Left ventricle myocardium superior (tissue), 1 donor: ENCODE results near the gene ATG13. TPM values are rescaled to one million over a fixed set of nuclear protein-coding genes. Genes with fewer than 3 reads are reported as not detected.
"Not testable (repeated sequence)": the region's sequence is repeated elsewhere in the genome, so short reads cannot be mapped to it uniquely, and the experiment has no call there.

ENCODE experiments used
- ATAC-seq: fragments of 200-7000 bp; cut with Tn5 transposase; one replicate; pipeline ENCODE4 v1.9.1; 2020; ENCODE audit warnings: mild to moderate bottlenecking, moderate library complexity
- DNase-seq: peaks from one replicate; pipeline ENCODE4 v3.0.0-alpha.2; 2020
- intact Hi-C: fragments of 100-400 bp; cut with micrococcal nuclease; formaldehyde crosslinking; loops from one replicate; pipeline ENCODE4 v1.11.0; 2022
- total RNA-seq: library from RNA; stranded (reverse); fragmentation: NEBNext Ultra II Directional; extraction: Animal tissue kit (Norgen Biotek cat#: 25700); gene quantifications from one replicate; pipeline ENCODE4 v1.2.1, GENCODE V29; 2021
- donor health status: DM: no; HTN: yes; CAD: no; lungs with severe emphysema.

ATG13 gene
- total RNA-seq, 1 donor from 2014 or later = 34.4 TPM

DNA sequence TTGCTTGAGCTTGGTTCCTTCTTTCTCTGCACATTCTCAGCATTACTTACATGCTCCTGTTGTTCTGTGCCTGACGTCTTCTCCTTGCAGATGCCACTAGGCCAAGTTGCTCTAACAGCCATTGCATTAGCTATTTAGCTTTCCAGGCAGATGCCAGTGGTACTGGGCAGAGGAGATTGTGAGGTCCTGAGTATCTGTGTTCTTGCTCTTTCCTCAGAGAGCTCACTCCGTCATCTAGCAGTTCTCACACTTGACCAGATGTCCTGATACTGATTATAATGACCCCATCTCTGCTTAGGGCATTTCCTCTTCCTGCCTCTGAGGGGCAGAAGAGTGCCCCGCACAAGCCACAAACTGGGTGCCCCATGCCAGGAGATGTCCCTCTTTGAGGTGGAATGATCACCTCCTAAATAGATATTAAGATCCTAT is 52.4 kb downstream of the ATG13 start:
- intact Hi-C loops = no loop called here
- ATAC-seq = no peak
- DNase-seq = no peak

DNA sequence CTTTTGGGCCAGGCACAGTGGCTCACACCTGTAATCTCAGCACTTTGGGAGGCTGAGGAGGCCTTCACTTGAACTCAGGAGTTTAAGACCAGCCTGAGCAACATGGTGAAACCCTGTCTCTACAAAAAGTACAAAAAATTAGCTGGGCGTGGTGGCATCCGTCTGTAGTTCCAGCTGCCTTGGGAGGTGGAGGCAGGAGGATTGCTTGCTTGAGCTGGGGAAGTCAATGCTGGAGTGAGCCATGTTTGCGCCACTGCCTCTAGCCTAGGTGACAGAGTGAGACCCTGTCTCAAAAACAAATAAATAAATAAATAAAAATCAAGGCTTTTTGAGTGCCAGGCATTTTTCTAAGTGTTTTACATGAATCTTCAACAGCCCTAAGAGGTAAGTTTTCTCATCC is 53.2 kb downstream of the ATG13 start:
- ATAC-seq, intact Hi-C loops, DNase-seq: not testable (repeated sequence)

GRCh38 chr11:46671958-46672315 is 54.6 kb downstream of the ATG13 start:
- intact Hi-C loops = no loop called here
- DNase-seq (no peak), ATAC-seq (no peak)

GRCh38 chr11:46672381-46672839 is 55.1 kb downstream of the ATG13 start:
- intact Hi-C loops = no loop called here
- ATAC-seq = no peak
- DNase-seq = no peak

DNA sequence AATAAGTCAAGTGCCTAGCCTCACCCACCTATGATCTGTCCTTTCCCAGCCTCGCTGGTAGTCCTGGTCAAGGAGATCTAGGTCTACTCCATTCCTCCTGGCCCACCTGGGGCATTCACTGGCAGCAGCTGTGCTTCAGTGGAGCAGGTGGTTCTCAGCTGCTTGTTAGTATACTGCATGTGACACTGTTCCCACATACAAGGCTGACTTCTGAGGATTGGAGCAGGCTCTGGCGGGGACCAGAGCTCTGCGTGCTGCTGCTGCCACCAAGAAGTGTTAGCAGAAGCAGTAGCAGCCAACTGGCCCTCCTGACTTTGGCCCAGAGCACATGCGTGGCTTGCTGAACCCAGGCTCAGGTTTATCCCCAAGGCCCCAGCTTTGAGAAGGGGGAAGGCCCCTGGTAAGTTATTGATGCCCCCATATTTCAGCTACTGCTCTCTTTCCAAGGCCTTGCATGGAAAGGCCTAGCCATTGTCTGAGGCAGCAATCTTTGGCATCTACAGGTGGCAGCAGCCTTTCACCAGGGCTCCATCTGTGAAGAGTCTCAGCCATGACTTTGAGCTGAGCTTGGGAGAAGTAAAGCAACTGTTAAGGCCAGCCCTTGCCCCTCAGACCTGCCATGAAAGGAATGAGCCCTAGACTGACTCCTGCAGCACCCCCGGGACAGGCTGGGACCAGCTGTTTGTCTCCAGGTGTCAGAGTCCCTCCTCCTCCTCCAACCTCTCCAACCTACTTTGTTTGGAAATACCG is 56.5 kb downstream of the ATG13 start:
- ATAC-seq (peak; percentile 4), DNase-seq (no peak)
- intact Hi-C loops = no loop called here

DNA sequence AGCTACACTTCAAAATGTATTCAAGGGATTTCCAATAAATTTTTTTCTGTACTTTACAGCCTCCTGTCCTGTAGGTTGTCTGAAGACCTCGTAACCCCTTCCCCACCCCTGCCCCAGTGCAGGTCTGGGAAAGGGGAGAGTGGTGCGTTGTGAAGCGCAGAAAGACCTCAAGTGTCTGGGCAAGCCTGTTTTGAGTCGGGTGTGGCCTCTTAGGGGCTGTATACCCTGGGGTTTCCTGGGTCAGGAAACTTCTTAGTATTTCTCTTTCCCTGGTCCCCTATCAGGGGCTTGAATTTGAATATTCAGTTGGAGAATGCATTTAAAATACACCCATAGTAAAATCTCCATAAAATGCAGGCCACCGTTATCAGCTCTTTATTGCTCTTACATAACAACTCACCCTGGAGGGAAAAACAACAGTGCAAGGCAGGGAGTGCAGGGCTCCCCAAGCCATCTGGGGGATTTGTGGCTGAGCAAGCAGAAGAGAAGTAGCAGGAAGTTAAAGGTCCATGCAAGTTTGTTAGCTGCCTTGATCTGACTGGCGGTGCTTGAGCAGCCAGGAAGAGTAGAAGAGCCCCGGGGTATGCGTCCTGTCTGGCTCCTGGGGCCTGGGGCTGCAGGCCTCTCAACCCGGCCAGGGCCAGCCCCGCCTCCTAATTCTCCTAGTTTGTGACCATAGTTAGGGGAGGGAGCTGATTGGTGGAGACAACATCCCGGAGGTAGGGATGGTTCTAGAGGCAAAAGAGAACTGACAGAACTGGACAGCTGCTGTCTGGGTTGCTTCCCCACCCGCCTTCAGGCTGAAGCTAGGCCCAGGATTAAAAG is 57.3 kb downstream of the ATG13 start:
- ATAC-seq (peak; percentile 52), DNase-seq (peak; percentile 68)
- intact Hi-C loops = no loop called here

DNA sequence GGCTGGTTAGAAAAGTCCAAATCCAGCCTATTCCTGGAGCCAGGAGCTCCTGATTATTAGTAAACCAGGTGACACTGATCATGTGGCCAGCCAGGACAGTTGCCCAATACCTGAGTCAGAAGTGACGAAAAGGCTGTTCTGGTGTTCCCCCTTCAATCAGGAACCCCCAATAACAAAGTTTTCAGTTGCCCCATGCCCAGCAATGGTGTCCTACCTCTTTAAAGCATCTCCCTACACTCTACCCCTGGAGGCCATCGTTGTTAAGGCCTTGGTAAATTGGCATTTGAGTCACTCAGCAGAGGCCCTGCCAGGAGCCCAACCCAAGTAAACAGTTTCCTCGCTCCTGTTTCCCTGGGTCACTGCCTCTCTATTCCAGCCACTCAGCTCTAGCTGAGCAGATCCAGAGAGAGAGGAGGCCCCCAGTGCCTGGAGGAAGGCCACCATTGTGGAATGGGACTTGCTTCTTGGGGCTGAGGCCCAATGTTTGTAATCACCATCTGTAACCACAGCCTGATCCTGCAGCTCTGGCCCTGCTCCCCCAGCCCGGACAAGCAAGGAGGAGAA is 58.0 kb downstream of the ATG13 start:
- ATAC-seq (peak; percentile 73), DNase-seq (peak; percentile 64)
- intact Hi-C loops = no loop called here

GRCh38 chr11:46675949-46676348 is 58.6 kb downstream of the ATG13 start:
- intact Hi-C loops = no loop called here
- no peak for ATAC-seq
- no peak for DNase-seq

DNA sequence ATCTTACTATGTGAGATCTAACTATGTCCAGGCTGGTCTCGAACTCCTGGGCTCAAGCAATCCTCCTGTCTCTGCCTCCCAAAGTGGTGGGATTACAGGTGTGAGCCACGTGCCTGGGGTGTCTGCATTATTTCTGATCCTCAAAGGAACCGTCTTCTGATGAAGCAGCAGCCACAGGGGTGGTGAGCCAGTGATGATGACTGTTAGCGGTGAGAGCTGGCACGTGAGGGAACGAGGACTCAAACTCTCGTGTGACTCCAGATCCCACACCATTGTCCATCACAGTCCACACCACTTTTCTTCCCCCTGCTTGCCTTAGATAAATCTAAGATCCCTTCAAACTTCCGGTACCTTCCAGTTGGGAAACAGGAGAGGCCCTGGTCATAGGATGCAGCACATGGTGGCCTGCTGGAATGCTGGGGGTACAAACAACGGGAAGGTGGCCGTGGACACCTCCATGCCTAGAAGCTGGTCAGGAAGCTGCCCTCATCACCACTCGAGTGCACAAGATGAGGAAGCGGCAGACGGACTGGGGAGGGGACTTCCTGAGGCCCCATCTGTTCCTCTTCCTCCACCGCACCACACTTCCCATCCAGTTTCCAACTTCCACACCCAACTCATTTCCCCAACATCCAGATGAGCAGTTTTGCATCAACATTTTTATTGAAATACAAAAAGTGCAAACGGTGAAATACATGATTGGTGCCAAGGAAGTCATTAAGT is 59.2 kb downstream of the ATG13 start:
- DNase-seq (no peak), ATAC-seq (no peak)
- intact Hi-C loops = no loop called here

- intact Hi-C loops = no loop called here
- no peak for ATAC-seq
Observed at GRCh38 chr11:46677169-46677568, 59.8 kb downstream of the ATG13 start.

DNA sequence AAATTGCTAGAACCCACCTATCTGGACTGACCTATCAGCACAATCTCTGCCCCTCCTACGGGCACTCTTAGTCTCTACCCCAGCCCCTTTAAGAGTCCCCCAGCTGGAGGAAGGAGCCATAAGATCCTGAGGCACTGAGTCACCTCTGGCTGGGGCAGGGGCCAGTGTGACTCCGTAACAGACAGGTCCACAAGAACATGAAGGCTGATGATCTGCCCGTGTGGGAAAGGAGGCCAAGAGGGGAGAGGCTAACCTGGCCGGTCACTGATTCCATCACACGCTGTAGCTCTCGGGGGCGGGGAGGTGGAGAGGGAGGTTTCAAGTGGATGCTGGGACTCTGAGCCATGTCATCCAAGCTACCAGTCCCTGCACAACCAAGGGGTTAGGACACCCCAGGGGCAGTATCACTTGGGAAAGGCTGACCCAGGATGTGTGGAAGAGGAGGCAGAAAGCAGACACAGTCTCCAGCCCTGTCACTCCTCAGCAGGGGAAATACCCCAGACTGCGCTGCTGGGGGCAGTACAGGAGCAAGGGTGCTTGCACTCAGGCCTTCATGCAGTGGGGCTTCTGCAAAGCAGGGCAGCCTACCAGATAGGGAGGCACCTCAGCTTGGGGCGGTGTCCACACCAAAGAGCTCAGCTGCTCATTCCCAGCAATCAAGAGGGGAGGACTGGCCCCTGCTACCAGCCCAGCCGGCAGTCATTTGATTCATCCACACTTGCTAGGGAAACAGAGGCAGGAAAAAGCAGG is 60.8 kb downstream of the ATG13 start:
- ATAC-seq (no peak), DNase-seq (no peak)
- intact Hi-C loops = no loop called here

More at GRCh38 chr11:46677169-46677568, 59.8 kb downstream of the ATG13 start:
- DNase-seq = peak; percentile 30

DNA sequence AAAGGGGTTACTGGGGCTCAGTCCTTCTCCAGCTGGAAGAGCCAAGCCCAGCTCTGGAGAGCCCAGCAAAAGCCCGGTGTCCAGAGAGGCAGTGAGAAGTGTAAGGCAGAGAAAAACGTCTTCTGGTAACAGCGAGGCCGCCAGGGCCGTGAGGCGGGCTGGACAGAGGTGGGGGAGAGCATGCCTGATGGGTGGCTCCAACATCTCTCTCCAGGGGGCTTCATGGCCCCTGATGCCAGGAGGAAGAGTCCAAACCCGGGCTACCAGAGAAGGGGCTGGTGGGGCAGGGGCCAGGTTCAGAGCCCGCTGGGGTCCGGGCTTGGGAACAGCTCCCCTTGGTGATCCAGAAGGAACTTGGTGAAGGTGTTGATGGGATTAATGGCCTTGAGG is 61.4 kb downstream of the ATG13 start:
- DNase-seq (no peak), ATAC-seq (no peak)
- intact Hi-C loops = no loop called here

- DNase-seq = no peak
- no peak for ATAC-seq
- intact Hi-C loops = no loop called here
Observed at GRCh38 chr11:46679241-46680163, 62.1 kb downstream of the ATG13 start.

DNA sequence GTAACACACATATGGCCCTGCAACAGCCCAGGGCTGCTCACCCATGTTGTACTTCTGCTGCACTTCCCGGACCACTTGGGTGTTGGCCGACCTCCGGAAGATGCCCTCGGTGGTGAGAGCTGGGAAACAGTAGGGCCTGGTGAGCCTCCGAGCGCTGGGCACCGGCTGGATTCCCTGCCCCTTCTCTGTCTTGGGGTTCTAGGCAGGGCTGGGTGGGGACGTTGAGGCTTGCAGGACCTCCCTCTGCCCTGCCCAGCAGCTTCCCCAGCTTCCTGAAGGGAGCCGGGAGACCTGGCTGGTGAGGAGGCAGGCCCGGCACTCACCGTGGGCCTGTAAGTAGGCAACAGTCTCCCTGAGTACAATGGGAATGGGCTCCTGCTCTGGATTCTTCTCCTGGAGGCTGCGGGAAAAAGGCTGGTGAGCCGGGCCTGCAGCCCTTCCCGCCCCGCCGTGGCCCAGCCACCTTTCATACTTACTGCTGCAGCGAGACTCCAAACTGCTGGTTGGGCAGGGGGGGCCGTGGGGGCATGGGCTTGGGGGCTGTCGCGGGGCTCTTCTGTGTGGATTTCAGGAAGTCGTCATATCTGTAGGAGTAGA is 62.9 kb downstream of the ATG13 start:
- intact Hi-C loops = no loop called here
- ATAC-seq (no peak), DNase-seq (no peak)

DNA sequence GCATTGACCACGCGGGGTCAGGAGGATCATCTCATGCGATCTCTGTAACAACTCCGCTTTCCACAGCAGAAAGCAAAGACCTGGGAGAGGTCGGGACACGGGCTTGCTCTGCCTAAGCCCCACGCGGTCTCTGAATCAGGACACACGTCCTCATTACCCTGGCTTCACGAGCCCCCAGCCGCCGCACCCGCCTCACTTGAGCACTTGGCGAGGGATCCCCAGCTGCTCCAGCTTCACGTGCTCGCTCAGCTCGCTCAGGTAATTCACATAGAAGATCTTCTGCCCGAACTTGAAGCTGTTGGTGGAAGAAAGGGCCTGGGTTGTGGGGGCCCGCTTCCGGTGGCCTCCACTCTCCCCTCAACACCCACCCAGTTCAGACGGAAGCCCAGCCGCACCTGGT is 63.5 kb downstream of the ATG13 start:
- ATAC-seq = no peak
- no peak for DNase-seq
- intact Hi-C loops = no loop called here

GRCh38 chr11:46681814-46682213 is 64.5 kb downstream of the ATG13 start:
- intact Hi-C loops = no loop called here
- DNase-seq (no peak), ATAC-seq (no peak)
